Pons (tissue), 1 donor: Measurements from ENCODE around the gene XRCC3.

Experiments
- DNase-seq: peaks from one replicate; pipeline ENCODE4 v3.0.0-alpha.2; 2016; ENCODE audit warnings: low spot score

XRCC3 gene

DNA sequence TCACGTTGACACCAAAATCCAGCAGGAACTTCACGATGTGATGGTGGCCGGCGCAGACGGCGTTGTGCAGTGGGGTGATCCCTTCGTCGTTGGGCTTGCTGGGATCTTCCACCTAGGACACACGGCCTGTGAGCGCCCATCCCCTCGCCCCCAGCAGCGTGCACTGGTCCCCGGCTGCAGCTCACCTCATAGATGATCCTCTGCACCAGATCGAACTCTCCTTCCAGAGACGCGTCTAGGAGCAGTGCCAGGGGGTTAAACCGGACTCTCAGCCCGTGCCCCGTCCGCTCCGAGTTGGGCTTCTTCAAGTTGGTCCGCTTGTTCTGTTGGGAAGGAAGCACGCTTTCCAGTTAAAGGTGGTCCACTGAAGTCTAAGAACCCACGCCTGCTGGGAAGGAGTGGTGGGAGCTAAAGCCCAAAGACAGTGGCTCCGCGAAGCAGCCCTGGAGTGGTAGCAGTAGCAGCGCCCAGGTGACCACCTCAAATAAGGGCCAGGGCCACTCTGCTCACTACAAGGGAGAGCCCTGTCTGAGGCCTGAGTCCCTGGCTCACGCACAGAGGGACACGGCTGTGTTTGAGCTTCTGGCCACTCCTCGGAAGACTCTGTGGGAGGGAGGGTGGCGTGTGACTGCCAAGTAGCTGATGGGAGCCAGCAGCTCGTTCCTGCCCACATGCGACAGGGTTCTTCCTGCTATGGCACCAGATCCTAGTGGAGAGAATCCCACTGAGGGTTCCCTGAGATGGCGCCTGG lies 23.6 kb upstream of the XRCC3 start:
- DNase-seq: no peak

DNA sequence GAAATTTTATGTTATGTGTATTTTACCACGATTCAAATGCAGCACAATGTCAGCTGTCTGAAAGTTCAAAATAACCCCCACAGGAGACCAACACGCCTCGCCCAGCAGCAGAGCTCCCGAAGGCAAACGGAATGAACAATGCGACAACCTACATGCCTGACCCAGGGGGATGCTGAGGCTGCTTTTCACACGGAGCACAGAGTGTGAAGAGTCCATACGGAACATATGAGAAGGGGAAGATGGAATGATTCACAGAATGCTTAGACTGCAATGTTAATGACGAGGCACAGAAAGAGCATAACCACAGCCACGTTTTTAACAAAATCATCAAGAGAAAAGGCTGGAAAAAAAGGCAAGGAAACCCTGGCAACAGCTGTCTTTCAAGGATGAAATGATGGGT lies 22.9 kb upstream of the XRCC3 start:
- no peak for DNase-seq

GRCh38 chr14:103737432-103738045 lies 22.3 kb upstream of the XRCC3 start:
- DNase-seq: no peak

DNA sequence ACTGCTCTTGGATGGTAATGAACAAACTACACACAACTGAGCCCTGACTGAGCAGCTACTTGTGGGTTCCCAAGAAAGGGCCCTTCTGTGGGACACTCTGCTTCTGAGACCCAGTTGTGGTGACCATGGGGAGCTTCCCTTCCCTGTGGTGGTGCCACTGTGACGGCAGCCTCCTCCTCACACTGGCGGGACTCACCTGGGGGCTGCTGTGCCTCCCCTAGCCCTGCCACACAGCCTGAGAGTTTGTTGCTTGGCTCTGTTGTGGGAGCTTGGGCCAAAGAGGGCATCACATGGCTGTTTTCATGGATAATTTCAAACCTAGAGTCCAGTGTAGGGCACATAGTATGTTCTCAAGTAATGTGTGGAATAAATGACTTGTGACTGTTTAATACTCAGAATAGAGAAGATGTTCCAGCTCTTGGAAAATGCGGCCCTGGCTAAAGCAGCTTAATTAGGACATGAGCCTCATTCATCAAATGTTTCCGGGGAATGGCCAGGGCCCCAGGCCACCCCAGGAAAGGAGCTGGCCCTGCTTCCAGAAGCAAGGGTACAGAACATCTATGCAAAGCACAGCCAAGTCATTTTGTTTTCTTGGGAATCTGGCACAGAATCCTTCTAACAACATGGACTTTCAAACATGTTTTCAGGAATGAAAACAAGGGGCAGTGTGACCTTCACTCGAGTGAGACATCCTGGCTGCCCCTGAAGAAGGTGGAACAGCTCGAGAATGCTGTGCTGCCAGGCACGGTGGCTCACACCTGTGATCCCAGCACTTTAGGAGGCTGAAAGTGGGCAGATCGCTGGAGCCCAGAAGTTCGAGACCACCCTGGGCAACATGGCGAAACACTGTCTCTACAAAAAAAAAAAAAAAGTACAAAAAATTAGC lies 21.5 kb upstream of the XRCC3 start:
- peak; percentile 51 for DNase-seq

DNA sequence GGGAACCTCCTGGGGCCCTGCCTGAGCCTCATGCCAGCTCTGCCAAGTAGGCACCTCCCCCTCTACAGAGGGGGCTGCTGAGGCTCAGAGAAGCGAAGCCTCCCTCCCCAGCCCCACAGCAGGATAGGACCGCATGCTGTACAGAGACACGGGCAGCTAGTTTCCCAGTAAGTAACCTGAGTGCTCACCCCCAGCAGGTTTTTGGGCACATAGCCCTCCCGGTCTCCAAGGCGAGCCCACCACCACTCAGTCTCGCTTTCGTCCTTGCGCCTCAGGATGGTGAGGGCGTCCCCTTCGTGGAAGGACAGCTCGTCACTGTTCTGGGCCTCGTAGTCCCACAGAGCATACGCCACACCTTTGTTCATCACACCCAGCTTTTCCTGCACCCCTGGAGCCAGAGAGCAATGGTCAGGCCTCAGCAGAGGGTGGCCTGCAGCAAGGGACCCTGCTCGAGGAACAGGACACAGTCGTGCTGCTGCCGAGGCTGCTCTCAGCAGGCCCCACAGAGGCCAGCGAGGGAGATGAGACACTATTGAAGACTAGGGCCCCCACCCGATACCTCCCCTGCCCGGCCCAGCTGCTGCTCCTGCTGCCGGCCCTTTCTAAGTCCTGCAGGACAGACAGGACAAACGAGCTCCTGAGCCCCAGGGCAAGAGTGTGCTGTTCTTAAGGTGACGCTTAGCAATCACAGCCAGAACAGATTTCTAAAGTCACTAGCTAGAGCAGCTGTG lies 20.7 kb upstream of the XRCC3 start:
- DNase-seq: no peak

DNA sequence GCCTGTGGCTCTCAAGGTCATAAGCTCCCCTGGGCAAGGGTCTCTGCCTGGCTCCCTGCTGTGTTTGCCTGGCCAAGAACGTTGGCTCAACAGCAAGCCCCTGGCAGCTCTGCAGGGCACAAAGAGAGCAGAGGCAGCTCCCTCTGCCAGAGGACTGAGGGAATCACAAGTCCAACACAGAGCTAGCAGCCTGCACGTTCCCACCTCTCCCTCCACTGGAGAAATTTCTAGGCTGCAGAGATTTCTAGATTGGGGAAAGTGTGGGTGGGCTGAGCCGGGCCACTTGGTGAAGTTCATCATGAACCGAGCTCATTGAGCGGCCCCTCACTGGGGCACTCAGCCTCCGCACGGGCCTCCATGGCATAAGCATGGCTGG lies 20.2 kb upstream of the XRCC3 start:
- DNase-seq: peak; percentile 42

- no peak for DNase-seq
Observed at GRCh38 chr14:103735022-103735421, 19.8 kb upstream of the XRCC3 start.

DNA sequence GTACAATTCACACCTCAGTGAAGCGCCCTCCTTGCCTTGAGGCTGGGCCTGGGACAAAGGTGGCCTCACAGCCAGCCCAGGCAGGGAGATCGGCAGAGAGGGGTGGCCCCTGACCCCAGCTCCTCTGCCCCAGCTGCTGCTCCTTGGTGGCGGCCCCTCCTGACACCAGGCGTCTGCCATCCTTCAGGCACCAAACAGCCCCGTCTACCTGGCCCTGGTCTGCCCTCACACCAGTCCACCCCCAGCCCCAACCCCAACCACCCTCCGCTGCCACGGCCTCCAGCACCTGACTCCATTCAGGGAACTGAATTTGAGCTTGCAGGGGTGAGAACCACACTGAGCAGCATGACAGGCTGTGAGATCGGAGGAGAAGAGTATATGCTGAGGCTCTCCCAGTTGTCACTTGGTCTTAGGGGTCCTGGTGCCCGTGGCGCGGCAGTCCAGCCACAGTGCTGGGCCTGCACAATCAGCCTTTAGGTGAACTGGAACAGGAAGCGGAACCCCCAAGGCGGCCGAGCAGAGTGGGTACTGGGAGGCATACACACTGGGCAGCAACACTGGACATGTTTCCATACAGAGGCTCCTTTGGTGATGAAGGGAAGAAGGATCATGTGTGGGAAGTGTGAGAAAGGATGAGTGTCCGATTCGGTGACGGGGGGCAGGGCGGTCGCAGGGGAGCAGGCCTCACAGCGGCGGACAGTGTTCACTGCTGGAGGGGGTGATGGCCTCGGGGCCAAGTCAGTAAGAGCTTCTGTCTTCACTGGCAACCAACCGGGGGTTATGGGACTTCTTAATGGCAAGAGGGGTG lies 19.0 kb upstream of the XRCC3 start:
- no peak for DNase-seq

- DNase-seq: no peak
Observed at GRCh38 chr14:103733651-103734050, 18.4 kb upstream of the XRCC3 start.

GRCh38 chr14:103732868-103733620 lies 17.8 kb upstream of the XRCC3 start:
- DNase-seq: no peak

DNA sequence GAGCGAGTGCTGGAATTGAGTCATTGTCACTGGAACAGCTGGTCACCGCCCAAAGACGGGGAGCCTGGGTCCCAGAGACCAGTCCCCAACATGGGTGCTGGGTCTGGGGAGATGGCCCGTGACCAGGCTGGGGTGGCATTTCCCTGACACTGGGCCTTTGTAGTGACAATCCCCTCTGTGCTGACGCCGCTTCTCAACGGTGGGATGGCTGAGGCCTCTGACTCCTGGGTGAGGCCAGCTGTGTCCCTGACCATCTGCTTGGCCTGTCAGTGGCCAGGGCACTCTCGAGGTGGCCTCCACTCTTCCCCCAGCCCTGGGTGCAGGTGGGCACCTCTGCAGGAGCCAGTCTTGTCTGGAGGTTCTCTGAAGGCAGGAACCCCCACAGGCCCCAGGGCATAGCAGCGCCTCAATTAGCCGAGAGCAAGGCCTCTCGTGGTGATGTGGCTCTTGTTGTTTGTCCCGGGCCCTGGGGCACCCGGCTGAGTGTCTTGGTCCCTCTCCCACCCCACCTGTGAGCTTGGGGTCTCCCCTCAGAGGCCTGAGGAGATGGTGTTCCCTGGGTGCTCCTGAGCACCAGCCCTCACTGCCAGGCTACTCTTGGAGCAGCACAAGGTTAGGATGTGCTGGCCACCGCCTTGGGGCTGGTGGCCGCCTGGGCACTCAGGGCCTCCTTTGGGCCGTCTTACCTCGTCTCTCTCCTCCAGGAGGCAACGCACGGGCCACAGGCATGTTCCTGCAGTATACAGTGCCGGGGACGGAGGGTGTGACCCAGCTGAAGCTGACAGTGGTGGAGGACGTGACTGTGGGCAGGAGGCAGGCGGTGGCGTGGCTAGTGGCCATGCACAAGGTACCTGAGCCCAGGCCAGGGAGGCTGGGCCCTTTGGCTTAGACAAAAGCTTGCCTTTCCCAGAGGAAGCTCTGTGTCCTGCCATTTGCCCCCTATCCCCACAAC lies 16.9 kb upstream of the XRCC3 start:
- DNase-seq: no peak

DNA sequence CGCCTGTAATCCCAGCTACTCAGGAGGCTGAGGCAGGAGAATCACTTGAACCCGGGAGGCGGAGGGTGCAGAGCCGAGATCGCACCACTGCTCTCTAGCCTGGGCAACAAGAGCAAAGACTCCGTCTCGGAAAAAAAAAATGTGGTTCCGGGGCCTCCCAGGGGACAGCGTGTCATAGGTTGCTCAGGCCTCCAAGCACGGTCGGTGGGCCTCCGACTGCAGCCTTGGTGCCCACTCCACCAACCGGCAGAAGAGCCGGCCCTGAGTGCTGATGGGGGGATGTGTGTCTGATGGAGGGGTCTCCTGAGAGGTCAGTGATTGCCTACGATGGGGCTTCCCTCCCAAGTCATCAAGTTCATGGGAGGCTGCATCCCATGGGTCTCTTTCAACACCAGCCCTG lies 16.2 kb upstream of the XRCC3 start:
- no peak for DNase-seq

GRCh38 chr14:103730490-103731035 lies 15.3 kb upstream of the XRCC3 start:
- no peak for DNase-seq

- DNase-seq: no peak
Observed at GRCh38 chr14:103729496-103730448, 14.5 kb upstream of the XRCC3 start.

- peak; percentile 62 for DNase-seq
Observed at GRCh38 chr14:103728721-103729120, 13.5 kb upstream of the XRCC3 start.

DNA sequence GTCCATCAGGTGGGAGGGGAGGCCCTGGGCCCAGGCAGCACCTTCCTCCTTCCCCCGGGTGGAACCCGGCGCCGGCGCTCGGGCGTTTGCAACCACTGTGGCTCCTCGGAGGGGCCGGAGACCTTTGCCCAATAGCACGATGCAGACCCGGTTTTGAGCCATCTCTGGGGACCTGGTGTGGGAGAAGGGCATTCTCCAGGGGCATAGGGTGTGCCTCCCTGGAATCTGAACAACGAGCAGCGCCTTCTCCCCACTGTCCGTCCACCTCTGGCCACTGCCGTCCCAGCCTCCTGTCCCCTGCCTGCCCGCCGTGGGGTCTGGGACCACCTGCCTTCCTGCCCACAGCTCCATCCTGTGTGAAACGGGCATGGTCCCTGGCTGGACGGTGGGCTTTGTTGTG lies 12.9 kb upstream of the XRCC3 start:
- no peak for DNase-seq

- DNase-seq: no peak
Observed at GRCh38 chr14:103727313-103727980, 12.2 kb upstream of the XRCC3 start.
